GM21423 (cell line): ENCODE measurements around the gene ATRX.
"Not testable (repeated sequence)": the region's sequence is repeated elsewhere in the genome, so short reads cannot be mapped to it uniquely, and the experiment has no call there.

Experiments
- ATAC-seq: cut with Tn5 transposase; IDR thresholded peaks from one replicate; pipeline ENCODE4 v1.9.1; 2021; ENCODE audit warnings: mild to moderate bottlenecking, moderate library complexity; ENCODE audit not compliant: unreplicated experiment

ATRX gene

GRCh38 chrX:77622233-77622632 is 163.8 kb downstream of the ATRX start:
- ATAC-seq = no peak

- ATAC-seq = not testable (repeated sequence)
Measured at GRCh38 chrX:77621453-77621852, 164.6 kb downstream of the ATRX start.

- no peak for ATAC-seq
Measured at GRCh38 chrX:77617206-77617605, 168.8 kb downstream of the ATRX start.

GRCh38 chrX:77603635-77604336 is 182.2 kb downstream of the ATRX start:
- no peak for ATAC-seq

GRCh38 chrX:77597511-77597910 is 188.5 kb downstream of the ATRX start:
- no peak for ATAC-seq

GRCh38 chrX:77597090-77597489 is 188.9 kb downstream of the ATRX start:
- ATAC-seq = no peak

- no peak for ATAC-seq
Measured at GRCh38 chrX:77595848-77596247, 190.2 kb downstream of the ATRX start.

GRCh38 chrX:77572322-77572721 is 213.7 kb downstream of the ATRX start:
- no peak for ATAC-seq

- no peak for ATAC-seq
Measured at GRCh38 chrX:77565278-77565677, 220.7 kb downstream of the ATRX start.

GRCh38 chrX:77564823-77565222 is 221.2 kb downstream of the ATRX start:
- ATAC-seq = no peak

GRCh38 chrX:77561372-77561771 is 224.6 kb downstream of the ATRX start:
- ATAC-seq = no peak

GRCh38 chrX:77556276-77556675 is 229.7 kb downstream of the ATRX start:
- no peak for ATAC-seq

- ATAC-seq = no peak
Measured at GRCh38 chrX:77548751-77549150, 237.3 kb downstream of the ATRX start.

- ATAC-seq = not testable (repeated sequence)
Measured at GRCh38 chrX:77539778-77540177, 246.2 kb downstream of the ATRX start.

GRCh38 chrX:77531261-77531660 is 254.8 kb downstream of the ATRX start:
- not testable (repeated sequence) for ATAC-seq

- no peak for ATAC-seq
Measured at GRCh38 chrX:77528034-77528433, 258.0 kb downstream of the ATRX start.

- ATAC-seq = no peak
Measured at GRCh38 chrX:77527233-77528001, 258.6 kb downstream of the ATRX start.

GRCh38 chrX:77519765-77520164 is 266.3 kb downstream of the ATRX start:
- ATAC-seq = no peak

GRCh38 chrX:77514177-77514576 is 271.8 kb downstream of the ATRX start:
- no peak for ATAC-seq

- ATAC-seq = no peak
Measured at GRCh38 chrX:77510007-77510406, 276.0 kb downstream of the ATRX start.

GRCh38 chrX:77505227-77505626 is 280.8 kb downstream of the ATRX start:
- ATAC-seq = no peak

GRCh38 chrX:77502951-77503525 is 283.0 kb downstream of the ATRX start:
- no peak for ATAC-seq
